ENCODE results near the gene BCL11B. TPM values are rescaled to one million over a fixed set of nuclear protein-coding genes. Genes with fewer than 3 reads are reported as not detected.

The BCL11B gene
- total RNA-seq, 1 donor from 2014 or later: 0.23 TPM

GRCh38 chr14:99239661-99240092 is 32.3 kb downstream of the BCL11B start:
- H3K4me3 ChIP-seq (ENCODE audit: low read depth, low read length): no peak overlapping the region
- TF ChIP-seq, protein P1, sequence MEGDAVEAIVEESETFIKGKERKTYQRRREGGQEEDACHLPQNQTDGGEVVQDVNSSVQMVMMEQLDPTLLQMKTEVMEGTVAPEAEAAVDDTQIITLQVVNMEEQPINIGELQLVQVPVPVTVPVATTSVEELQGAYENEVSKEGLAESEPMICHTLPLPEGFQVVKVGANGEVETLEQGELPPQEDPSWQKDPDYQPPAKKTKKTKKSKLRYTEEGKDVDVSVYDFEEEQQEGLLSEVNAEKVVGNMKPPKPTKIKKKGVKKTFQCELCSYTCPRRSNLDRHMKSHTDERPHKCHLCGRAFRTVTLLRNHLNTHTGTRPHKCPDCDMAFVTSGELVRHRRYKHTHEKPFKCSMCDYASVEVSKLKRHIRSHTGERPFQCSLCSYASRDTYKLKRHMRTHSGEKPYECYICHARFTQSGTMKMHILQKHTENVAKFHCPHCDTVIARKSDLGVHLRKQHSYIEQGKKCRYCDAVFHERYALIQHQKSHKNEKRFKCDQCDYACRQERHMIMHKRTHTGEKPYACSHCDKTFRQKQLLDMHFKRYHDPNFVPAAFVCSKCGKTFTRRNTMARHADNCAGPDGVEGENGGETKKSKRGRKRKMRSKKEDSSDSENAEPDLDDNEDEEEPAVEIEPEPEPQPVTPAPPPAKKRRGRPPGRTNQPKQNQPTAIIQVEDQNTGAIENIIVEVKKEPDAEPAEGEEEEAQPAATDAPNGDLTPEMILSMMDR (conservative IDR thresholded peaks at IDR 0.05; ENCODE audit: low read depth, low read length): no peak
- no peak for DNase-seq (ENCODE audit: low read depth)

DNA sequence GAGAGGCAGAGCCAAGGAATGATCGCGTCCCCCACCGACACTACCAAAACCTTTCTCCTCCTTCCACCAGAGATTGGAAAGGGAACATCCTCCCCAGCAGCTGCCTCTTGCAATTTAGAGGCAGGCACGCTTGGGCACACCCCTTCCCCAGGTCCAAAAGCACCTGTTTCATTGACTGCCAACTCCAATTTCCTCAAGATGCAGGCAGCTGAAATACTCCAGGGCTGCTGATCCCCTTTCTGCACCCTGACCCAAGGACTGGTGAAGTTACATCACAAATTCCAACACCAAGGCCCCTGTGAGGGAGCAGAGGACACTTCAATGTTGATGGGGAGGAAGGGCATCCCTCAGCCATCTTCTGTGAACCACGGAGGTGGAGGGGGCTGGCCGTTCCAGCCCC is 33.8 kb downstream of the BCL11B start:
- TF ChIP-seq, protein P1 (conservative IDR thresholded peaks at IDR 0.05; ENCODE audit: low read depth, low read length): no peak
- H3K4me3 ChIP-seq (ENCODE audit: low read depth, low read length): no peak overlapping the region
- DNase-seq (ENCODE audit: low read depth): no peak

GRCh38 chr14:99237288-99237687 is 34.7 kb downstream of the BCL11B start:
- TF ChIP-seq, protein P1 (conservative IDR thresholded peaks at IDR 0.05; ENCODE audit: low read depth, low read length): no peak
- DNase-seq (ENCODE audit: low read depth): no peak
- H3K4me3 ChIP-seq (ENCODE audit: low read depth, low read length): no peak overlapping the region

DNA sequence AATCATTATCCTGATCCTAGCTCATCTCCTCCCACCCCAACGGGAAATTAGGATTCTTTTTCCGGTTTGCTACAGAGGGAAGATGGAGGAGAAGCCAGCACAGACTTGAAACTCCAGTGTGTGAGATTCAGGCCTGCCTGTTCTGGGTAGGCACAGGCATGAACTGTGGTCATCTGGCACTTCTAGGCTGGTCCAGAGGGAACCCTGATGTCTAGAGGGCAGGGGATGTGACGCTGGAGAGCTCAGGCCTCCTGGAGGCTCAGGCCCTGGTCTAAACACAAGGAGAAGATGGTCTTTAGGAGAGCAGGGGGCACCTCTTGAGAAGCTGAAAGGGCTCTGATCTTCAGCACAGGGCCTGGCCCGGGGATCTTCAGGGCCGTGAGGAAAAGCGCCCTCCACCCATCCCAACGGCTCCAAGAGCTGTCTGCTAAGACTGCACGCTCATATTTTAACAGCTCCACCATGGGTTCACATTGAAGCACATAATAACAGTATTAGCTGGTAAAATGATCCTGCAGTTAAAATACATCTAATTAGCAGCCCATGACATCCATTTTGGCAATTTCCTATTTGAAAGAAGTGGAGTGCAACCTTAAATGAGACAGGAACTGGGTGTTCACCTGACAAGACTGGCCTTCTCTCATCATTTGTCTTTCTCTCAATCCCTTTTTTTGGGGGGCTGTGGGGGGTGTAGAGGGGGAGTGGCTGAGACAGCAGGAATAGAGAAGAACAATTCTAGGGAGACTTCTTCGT is 35.4 kb downstream of the BCL11B start:
- TF ChIP-seq, protein P1 (conservative IDR thresholded peaks at IDR 0.05; ENCODE audit: low read depth, low read length): no peak
- no peak for DNase-seq (ENCODE audit: low read depth)
- H3K4me3 ChIP-seq (ENCODE audit: low read depth, low read length): no peak overlapping the region

- TF ChIP-seq, protein P1 (conservative IDR thresholded peaks at IDR 0.05; ENCODE audit: low read depth, low read length): no peak
- no peak overlapping the region for H3K4me3 ChIP-seq (ENCODE audit: low read depth, low read length)
- DNase-seq (ENCODE audit: low read depth): no peak
Observed at GRCh38 chr14:99235582-99236320, 36.2 kb downstream of the BCL11B start.

GRCh38 chr14:99234961-99235571 is 36.9 kb downstream of the BCL11B start:
- no peak for DNase-seq (ENCODE audit: low read depth)
- TF ChIP-seq, protein P1 (conservative IDR thresholded peaks at IDR 0.05; ENCODE audit: low read depth, low read length): no peak
- H3K4me3 ChIP-seq (ENCODE audit: low read depth, low read length): no peak overlapping the region
